OCI-LY7 (cell line): ENCODE data around the gene ZYX.

ENCODE experiments used
- CTCF ChIP-seq: fragments of 200-600 bp; sonication (generic); conservative IDR thresholded peaks from 2 replicates; pipeline ENCODE4 v1.5.1; 2014; ENCODE audit warnings: mild to moderate bottlenecking, antibody characterized with exemption, low read length, moderate library complexity, mixed read lengths
- EZH2phosphoT487 ChIP-seq: fragments of 200-600 bp; sonication (generic); IDR thresholded peaks from 2 replicates; pipeline ENCODE4 v1.6.1; 2018; ENCODE audit warnings: low read depth, borderline replicate concordance, mild to moderate bottlenecking, mixed run types, antibody characterized with exemption, low read length, moderate library complexity, mixed read lengths

GRCh38 chr7:143347950-143348349 is 33.2 kb upstream of the ZYX start:
- TF ChIP-seq CTCF (no peak), EZH2phosphoT487 (no peak)
